Measurements from ENCODE around the gene KCNA1.
"Not testable (repeated sequence)": the region's sequence is repeated elsewhere in the genome, so short reads cannot be mapped to it uniquely, and the experiment has no call there.

Gene KCNA1

GRCh38 chr12:4909734-4910501 lies at the start of gene KCNA1:
Gene KCNA1 (plus strand): TSS chr12:4909905. CDS start chr12:4911379, 1,474 bp downstream.
- DNase-seq (ENCODE audit: low read depth): no peak

GRCh38 chr12:4860741-4861140 lies 49.0 kb upstream of the KCNA1 start:
- DNase-seq (ENCODE audit: low read depth): no peak

- DNase-seq (ENCODE audit: low read depth): no peak
Measured at GRCh38 chr12:4862809-4863208, 46.9 kb upstream of the KCNA1 start.

GRCh38 chr12:4864575-4864974 lies 45.1 kb upstream of the KCNA1 start:
- no peak for DNase-seq (ENCODE audit: low read depth)

GRCh38 chr12:4865246-4865645 lies 44.5 kb upstream of the KCNA1 start:
- no peak for DNase-seq (ENCODE audit: low read depth)

GRCh38 chr12:4866299-4866698 lies 43.4 kb upstream of the KCNA1 start:
- no peak for DNase-seq (ENCODE audit: low read depth)

GRCh38 chr12:4867384-4867783 lies 42.3 kb upstream of the KCNA1 start:
- no peak for DNase-seq (ENCODE audit: low read depth)

GRCh38 chr12:4870423-4870822 lies 39.3 kb upstream of the KCNA1 start:
- DNase-seq (ENCODE audit: low read depth): no peak

- DNase-seq (ENCODE audit: low read depth): no peak
Measured at GRCh38 chr12:4871514-4871913, 38.2 kb upstream of the KCNA1 start.

GRCh38 chr12:4873947-4874346 lies 35.8 kb upstream of the KCNA1 start:
- DNase-seq (ENCODE audit: low read depth): no peak

- DNase-seq (ENCODE audit: low read depth): no peak
Measured at GRCh38 chr12:4874671-4875070, 35.0 kb upstream of the KCNA1 start.

GRCh38 chr12:4879481-4879880 lies 30.2 kb upstream of the KCNA1 start:
- not testable (repeated sequence) for DNase-seq (ENCODE audit: low read depth)

GRCh38 chr12:4881266-4882064 lies 28.2 kb upstream of the KCNA1 start:
- no peak for DNase-seq (ENCODE audit: low read depth)

- no peak for DNase-seq (ENCODE audit: low read depth)
Measured at GRCh38 chr12:4891866-4892265, 17.8 kb upstream of the KCNA1 start.

- no peak for DNase-seq (ENCODE audit: low read depth)
Measured at GRCh38 chr12:4892418-4892817, 17.3 kb upstream of the KCNA1 start.

GRCh38 chr12:4894019-4894418 lies 15.7 kb upstream of the KCNA1 start:
- no peak for DNase-seq (ENCODE audit: low read depth)

GRCh38 chr12:4899364-4899763 lies 10.3 kb upstream of the KCNA1 start:
- DNase-seq (ENCODE audit: low read depth): no peak

- no peak for DNase-seq (ENCODE audit: low read depth)
Measured at GRCh38 chr12:4900327-4900726, 9.4 kb upstream of the KCNA1 start.

GRCh38 chr12:4905316-4905715 lies 4.4 kb upstream of the KCNA1 start:
- no peak for DNase-seq (ENCODE audit: low read depth)

- DNase-seq (ENCODE audit: low read depth): no peak
Measured at GRCh38 chr12:4908684-4909409, 858 bp upstream of the KCNA1 start.

- DNase-seq (ENCODE audit: low read depth): no peak
Measured at GRCh38 chr12:4909410-4909733, 333 bp upstream of the KCNA1 start.

GRCh38 chr12:4910502-4911315 lies 1.0 kb downstream of the KCNA1 start:
- DNase-seq (ENCODE audit: low read depth): no peak

Data from activated T-cell treated with anti-CD3 and anti-CD28 coated beads for 48 hours (primary cell).